H1 (cell line): Measurements from ENCODE around the gene ZDHHC3. TPM values are rescaled to one million over a fixed set of nuclear protein-coding genes. Genes with fewer than 3 reads are reported as not detected.

Experiments
- CTCF ChIA-PET: fragments of 300-600 bp; sonication (Branson Sonifier 250); formaldehyde crosslinking; loops from one replicate; lab custom pipeline; 2021; ENCODE audit not compliant: partially characterized antibody; lab: Charles Lee
- POLR2A ChIA-PET: fragments of 300-600 bp; sonication (Branson Sonifier 250); formaldehyde crosslinking; loops from one replicate; lab custom pipeline; 2021; ENCODE audit warnings: inconsistent platforms; ENCODE audit not compliant: partially characterized antibody; lab: Charles Lee
- DNase-seq, 2 experiments: peaks; one replicate each; pipeline versions ENCODE4 v3.0.0 to v3.0.0-alpha.2; 2010 to 2022; ENCODE audit warnings: low spot score in 2 of 2, low read depth in 1 of 2, mixed read lengths in 1 of 2
- FAIRE-seq: peaks from 2 replicates; lab custom pipeline; 2011; peaks lifted over from hg19 to GRCh38; lab: Jason Lieb, UNC
- H2AFZ ChIP-seq: 2 replicates; pipeline ENCODE4 v1.8.1; 2012; ENCODE audit warnings: low read length, inconsistent platforms
- H2AK5ac ChIP-seq: 2 replicates; pipeline ENCODE4 v1.6.1; 2013; ENCODE audit warnings: low read depth, low read length
- H2BK120ac ChIP-seq: replicated peaks from 2 replicates; pipeline ENCODE3; 2013; ENCODE audit warnings: low read depth, low read length, inconsistent platforms
- H2BK12ac ChIP-seq: 2 replicates; pipeline ENCODE4 v1.6.1; 2013; ENCODE audit warnings: low read depth, low read length
- H2BK15ac ChIP-seq: 2 replicates; pipeline ENCODE4 v1.6.1; 2013; ENCODE audit warnings: low read length
- H2BK20ac ChIP-seq: 2 replicates; pipeline ENCODE4 v1.6.1; 2013; ENCODE audit warnings: low read length
- H2BK5ac ChIP-seq: 2 replicates; pipeline ENCODE4 v1.6.1; 2013; ENCODE audit warnings: low read depth, low read length
- H3K14ac ChIP-seq: 2 replicates; pipeline ENCODE4 v1.6.1; 2013; ENCODE audit warnings: inconsistent platforms; ENCODE audit not compliant: insufficient read length
- H3K18ac ChIP-seq: 2 replicates; pipeline ENCODE4 v1.6.1; 2013; ENCODE audit warnings: low read length; ENCODE audit errors: extremely low read depth
- H3K23ac ChIP-seq: 2 replicates; pipeline ENCODE4 v1.6.1; 2013; ENCODE audit warnings: inconsistent platforms; ENCODE audit not compliant: insufficient read length
- H3K23me2 ChIP-seq: 2 replicates; pipeline ENCODE4 v1.6.1; 2013; ENCODE audit warnings: low read depth, low read length
- H3K27ac ChIP-seq: 2 replicates; pipeline ENCODE4 v1.6.1; 2011; ENCODE audit warnings: low read depth, low read length, inconsistent platforms
- H3K27me3 ChIP-seq, 4 experiments: replicated peaks in 1 of 4; 1 replicate in 1 of 4; 2 replicates in 3 of 4; pipeline versions ENCODE4 v1.6.1 to v1.8.1; 2011 to 2013; ENCODE audit warnings: low read length in 3 of 4, mild to moderate bottlenecking in 3 of 4, inconsistent platforms in 2 of 4, mixed read lengths in 2 of 4, moderate library complexity in 1 of 4; ENCODE audit not compliant: control insufficient read depth in 3 of 4, insufficient read depth in 3 of 4; ENCODE audit errors: extremely low read depth in 1 of 4
- H3K36me3 ChIP-seq, 4 experiments: 2 replicates each; pipeline versions ENCODE4 v1.6.1 to v1.8.1; 2011 to 2013; ENCODE audit warnings: mild to moderate bottlenecking in 4 of 4, low read length in 3 of 4, moderate library complexity in 2 of 4, control low read depth in 1 of 4, inconsistent platforms in 1 of 4; ENCODE audit not compliant: insufficient read depth in 4 of 4, control insufficient read depth in 2 of 4
- H3K4ac ChIP-seq: replicated peaks from 2 replicates; pipeline ENCODE3; 2013; ENCODE audit warnings: low read length, low read depth, mixed read lengths, inconsistent platforms; ENCODE audit not compliant: insufficient read length
- H3K4me1 ChIP-seq, 4 experiments: replicated peaks in 1 of 4; 1 replicate in 1 of 4; 2 replicates in 3 of 4; pipeline versions ENCODE4 v1.6.1 to v1.8.1; 2011 to 2013; ENCODE audit warnings: low read length in 3 of 4, inconsistent platforms in 2 of 4, mixed read lengths in 1 of 4; ENCODE audit not compliant: insufficient read depth in 4 of 4, control insufficient read depth in 3 of 4
- H3K4me2 ChIP-seq, 2 experiments: 2 replicates each; pipeline versions ENCODE4 v1.6.1 to v1.8.1; 2011 to 2013; ENCODE audit warnings: low read depth in 2 of 2, low read length in 2 of 2, control low read depth in 1 of 2, inconsistent platforms in 1 of 2, mild to moderate bottlenecking in 1 of 2; ENCODE audit not compliant: insufficient read depth in 1 of 2
- H3K4me3 ChIP-seq, 4 experiments: fragments of 200-600, 300-600 bp in 1 of 4; sonication (generic), shearing (Covaris generic), sonication (Bioruptor Twin) in 1 of 4; 2 replicates each; pipeline versions ENCODE4 v1.5.1 to v1.8.1; 2011 to 2016; ENCODE audit warnings: low read length in 4 of 4, low read depth in 3 of 4, control low read depth in 2 of 4, inconsistent platforms in 2 of 4, mild to moderate bottlenecking in 2 of 4, mixed read lengths in 1 of 4, moderate library complexity in 1 of 4; ENCODE audit not compliant: insufficient read depth in 2 of 4; ENCODE audit errors: extremely low read depth in 1 of 4
- H3K56ac ChIP-seq: replicated peaks from 2 replicates; pipeline ENCODE3; 2013; ENCODE audit warnings: low read depth, mild to moderate bottlenecking, mixed read lengths, low read length, inconsistent platforms; ENCODE audit not compliant: insufficient read length
- H3K79me1 ChIP-seq: 2 replicates; pipeline ENCODE4 v1.6.1; 2013; ENCODE audit warnings: low read depth, low read length, control low read depth
- H3K79me2 ChIP-seq, 2 experiments: 2 replicates each; pipeline versions ENCODE4 v1.6.1 to v1.8.1; 2012 to 2013; ENCODE audit warnings: low read length in 2 of 2, mild to moderate bottlenecking in 2 of 2, inconsistent platforms in 1 of 2; ENCODE audit not compliant: insufficient read depth in 2 of 2, control insufficient read depth in 1 of 2
- H3K9ac ChIP-seq, 4 experiments: replicated peaks in 1 of 4; 1 replicate in 1 of 4; 2 replicates in 3 of 4; pipeline versions ENCODE4 v1.6.1 to v1.8.1; 2011 to 2013; ENCODE audit warnings: low read depth in 3 of 4, low read length in 3 of 4, control low read depth in 2 of 4, mild to moderate bottlenecking in 2 of 4, moderate library complexity in 2 of 4, inconsistent platforms in 1 of 4; ENCODE audit errors: extremely low read depth in 1 of 4
- H3K9me3 ChIP-seq, 2 experiments: 2 replicates each; pipeline versions ENCODE4 v1.6.1 to v1.8.1; 2012 to 2013; ENCODE audit warnings: mild to moderate bottlenecking in 2 of 2, moderate library complexity in 2 of 2, control low read depth in 1 of 2, inconsistent platforms in 1 of 2, low read depth in 1 of 2, low read length in 1 of 2, mixed read lengths in 1 of 2; ENCODE audit not compliant: insufficient read depth in 2 of 2
- H4K20me1 ChIP-seq, 2 experiments: replicated peaks in 1 of 2; 2 replicates each; pipeline versions ENCODE3 to v1.8.1; 2011 to 2013; ENCODE audit warnings: inconsistent platforms in 2 of 2, low read length in 2 of 2, mild to moderate bottlenecking in 1 of 2; ENCODE audit not compliant: insufficient read depth in 2 of 2, control insufficient read depth in 1 of 2
- H4K5ac ChIP-seq: 2 replicates; pipeline ENCODE4 v1.6.1; 2013; ENCODE audit warnings: low read length, low read depth, mixed read lengths, inconsistent platforms; ENCODE audit not compliant: insufficient read length
- H4K8ac ChIP-seq: 2 replicates; pipeline ENCODE4 v1.8.0; 2013; ENCODE audit warnings: mild to moderate bottlenecking, moderate library complexity, low read length, inconsistent platforms; ENCODE audit not compliant: insufficient read depth; ENCODE audit errors: extremely low read depth
- H4K91ac ChIP-seq: replicated peaks from 2 replicates; pipeline ENCODE3; 2013; ENCODE audit warnings: low read length, mixed read lengths, inconsistent platforms; ENCODE audit not compliant: insufficient read length
- CBX8 ChIP-seq: fragments of 300-800, 300-1000 bp; sonication (generic); IDR thresholded peaks from 2 replicates; pipeline ENCODE4 v1.7.1; 2016; ENCODE audit warnings: low read depth, low read length, borderline replicate concordance
- CREB1 ChIP-seq: IDR thresholded peaks from 2 replicates; pipeline ENCODE4 v1.6.1; 2012; ENCODE audit warnings: inconsistent platforms
- HDAC6 ChIP-seq: IDR thresholded peaks from one replicate; pipeline ENCODE4 v1.7.1; 2012; ENCODE audit warnings: low read depth, mild to moderate bottlenecking, inconsistent platforms, low read length, moderate library complexity
- JUN ChIP-seq: IDR thresholded peaks from 2 replicates; pipeline ENCODE4 v1.6.1; 2011; ENCODE audit warnings: low read depth, mild to moderate bottlenecking, improper control_type of control experiment, low read length
- KDM1A ChIP-seq: fragments of 200-600, 300-600 bp; sonication (generic); IDR thresholded peaks from 2 replicates; pipeline ENCODE4 v1.7.1; 2016; ENCODE audit warnings: mild to moderate bottlenecking, low read length, borderline replicate concordance
- KDM4A ChIP-seq: IDR thresholded peaks from one replicate; pipeline ENCODE4 v1.7.1; 2012; ENCODE audit warnings: low read depth, mild to moderate bottlenecking, moderate library complexity, low read length, inconsistent platforms; ENCODE audit not compliant: severe bottlenecking
- POLR2A ChIP-seq, 2 experiments: IDR thresholded peaks; 1 replicate in 1 of 2; 2 replicates in 1 of 2; pipeline ENCODE4 v1.6.1; 2011; ENCODE audit warnings: low read depth in 2 of 2, low read length in 2 of 2, mild to moderate bottlenecking in 2 of 2; ENCODE audit errors: control extremely low read depth in 1 of 2
- RAD21 ChIP-seq, 2 experiments: IDR thresholded peaks in 1 of 2; conservative IDR thresholded peaks in 1 of 2; 2 replicates each; pipeline ENCODE4 v1.6.1; 2011; ENCODE audit warnings: low read depth in 2 of 2, low read length in 2 of 2, improper control_type of control experiment in 1 of 2, inconsistent platforms in 1 of 2, mild to moderate bottlenecking in 1 of 2, moderate library complexity in 1 of 2
- SIX5 ChIP-seq: IDR thresholded peaks from 2 replicates; pipeline ENCODE4 v1.6.1; 2011; ENCODE audit warnings: mild to moderate bottlenecking, low read depth, low read length
- SP2 ChIP-seq: IDR thresholded peaks from 2 replicates; pipeline ENCODE4 v1.6.1; 2012; ENCODE audit warnings: mild to moderate bottlenecking, low read length, inconsistent platforms
- SP4 ChIP-seq: IDR thresholded peaks from 2 replicates; pipeline ENCODE4 v1.6.1; 2012; ENCODE audit warnings: low read length, inconsistent platforms
- WGBS, 2 experiments: shearing (Covaris generic) in 1 of 2; methylation state at CpG; one replicate each; pipeline versions ENCODE4 v1.1.6 to v1.1.7; 2013 to 2015; ENCODE audit warnings: low lambda C conversion rate in 2 of 2, mixed read lengths in 2 of 2, inconsistent platforms in 1 of 2, low coverage in 1 of 2, missing lambda C conversion rate in 1 of 2; ENCODE audit not compliant: insufficient replicate concordance in 2 of 2, insufficient coverage in 1 of 2, insufficient read length in 1 of 2; ENCODE audit errors: extremely low coverage in 1 of 2, missing lambda C conversion rate in 1 of 2; 5-methylcytosine and 5-hydroxymethylcytosine counted together
- polyA plus RNA-seq, 7 experiments: library from polyadenylated mRNA; depleted of rRNA in 3 of 7; stranded (reverse) in 5 of 7; unstranded in 2 of 7; fragments of >200 nt in 5 of 7; fragments of 200-250 nt in 2 of 7; gene quantifications; 1 replicate in 5 of 7; 2 replicates in 1 of 7; 4 replicates in 1 of 7; pipeline versions ENCODE4 v1.2.1 to v1.2.3, GENCODE V29; 2011 to 2013; ENCODE audit warnings: missing spikeins in 2 of 7, mixed read lengths in 2 of 7
- total RNA-seq: library from RNA; stranded (reverse); fragmentation: NEBNext Ultra II Directional; extraction: Animal tissue kit (Norgen Biotek cat#: 25700); gene quantifications from 2 replicates; pipeline ENCODE4 v1.2.1, GENCODE V29; 2021

ZDHHC3 gene
- total and polyA plus RNA-seq, 2 of the 8 experiments (the other 6 are each of a cell fraction or from before 2014, with no cell fraction given) = 77.4 to 88.7 TPM

DNA sequence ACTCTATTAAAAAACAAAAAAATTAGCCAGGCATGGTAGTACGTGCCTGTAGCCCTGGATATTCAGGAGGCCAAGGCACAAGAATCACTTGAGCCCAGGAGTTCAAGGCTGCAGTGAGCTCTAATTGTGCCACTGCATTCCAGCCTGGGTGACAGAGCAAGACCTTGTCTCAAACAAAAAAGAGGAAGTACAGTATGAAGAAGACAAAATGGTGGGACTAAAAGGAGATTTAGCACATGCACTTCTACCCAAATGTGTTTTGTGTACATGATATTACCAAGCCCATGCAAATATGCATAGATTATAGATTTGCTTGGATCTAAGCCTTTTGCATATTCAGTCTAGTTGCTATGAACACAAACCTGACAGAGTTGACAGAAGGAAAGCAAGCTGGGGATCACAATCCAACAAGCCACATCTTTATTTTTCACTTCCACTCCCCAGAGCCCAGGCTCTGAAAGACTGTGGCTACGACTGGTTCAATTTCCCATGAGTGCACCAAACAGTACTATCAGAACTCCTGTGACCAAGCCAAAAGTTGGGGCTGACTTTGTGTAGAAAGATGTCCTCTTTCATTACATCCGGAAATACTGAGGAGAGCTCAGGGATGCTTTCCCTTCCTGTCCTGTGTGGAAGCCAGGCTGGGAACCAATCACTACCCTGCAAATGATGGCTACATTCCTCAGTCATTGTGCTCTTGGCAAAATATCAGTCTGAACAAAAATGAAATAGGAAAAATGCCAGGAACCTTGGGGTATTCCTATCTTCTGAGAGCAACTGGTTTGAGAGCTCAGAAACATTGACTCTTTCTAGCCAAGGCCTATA, 52.1 kb downstream of the ZDHHC3 start:
- no peak overlapping the region for H3K56ac ChIP-seq
- DNase-seq (no peak), FAIRE-seq (no peak)
- CTCF ChIA-PET = interaction anchor here (0.7 to 9.0 kb wide), 5 partner anchors 9 to 53 kb away, joined by 3 to 69 read pairs (median 4); partner anchors contain the start of genes EXOSC7 and ZDHHC3
- peaks cover 1 to 6% of the 10 kb centered on the region in 2 experiments for H4K20me1 ChIP-seq
- H2BK15ac ChIP-seq = no peak overlapping the region
- 90% methylated on average over 3 of the region's 3 CpGs; no CpG with 5 or more reads in 1 of the 2 experiments for WGBS, 2 experiments
- no peaks in the 10 kb centered on the region for H3K4me1 ChIP-seq
- H3K79me1 ChIP-seq = no peaks in the 10 kb centered on the region
- H3K4me2 ChIP-seq = no peak overlapping the region
- H3K18ac ChIP-seq = no peak overlapping the region
- no peak overlapping the region for H2AFZ ChIP-seq
- H4K8ac ChIP-seq = no peak overlapping the region
- no peak overlapping the region for H3K4ac ChIP-seq
- no peak overlapping the region for H2BK120ac ChIP-seq
- H2BK5ac ChIP-seq = no peak overlapping the region
- no peaks in the 10 kb centered on the region for H3K23me2 ChIP-seq
- no peak overlapping the region for H3K23ac ChIP-seq
- H4K5ac ChIP-seq = no peak overlapping the region
- no peak overlapping the region for H4K91ac ChIP-seq
- H2AK5ac ChIP-seq = no peak overlapping the region
- H3K27ac ChIP-seq = no peak overlapping the region
- H3K4me3 ChIP-seq = no peak overlapping the region
- no peaks in the 10 kb centered on the region for H3K79me2 ChIP-seq
- TF ChIP-seq JUN = no peak
- TF ChIP-seq SIX5 = no peak
- TF ChIP-seq SP2 = no peak
- no peak for TF ChIP-seq CREB1
- no peak for TF ChIP-seq KDM4A
- no peak for TF ChIP-seq SP4
- TF ChIP-seq KDM1A = no peak
- TF ChIP-seq POLR2A (IDR thresholded peaks at IDR 0.05; ENCODE audit: control extremely low read depth in 1 of 2, low read depth in 2 of 2, low read length in 2 of 2) = no peak
- TF ChIP-seq RAD21 (IDR thresholded peaks at IDR 0.05 in 1 of 2, conservative IDR thresholded peaks at IDR 0.05 in 1 of 2; ENCODE audit: low read depth in 2 of 2, low read length in 2 of 2) = no peak
- no peak for TF ChIP-seq HDAC6
- TF ChIP-seq CBX8 = no peak
- TF ChIP-seq, all 59 proteins: peak for 0
- POLR2A ChIA-PET = interaction anchor here (1.1 to 2.2 kb wide), 2 partner anchors 52 to 162 kb away, joined by 3 to 5 read pairs; partner anchors contain the start of genes EXOSC7, KIAA1143, KIF15 and ZDHHC3
- Histone ChIP-seq H3K14ac (no peak overlapping the region), H3K36me3 (peaks cover 0 to 9% (median 7%) of the 10 kb centered on the region in 4 experiments; a peak in 4 of 8 replicates), H2BK12ac (no peak overlapping the region), H3K27me3 (no peaks in the 10 kb centered on the region), H2BK20ac (no peak overlapping the region), H3K9ac (no peak overlapping the region), H3K9me3 (no peaks in the 10 kb centered on the region)
